GM19351 (cell line): ENCODE data around the gene OR2L8.

Source experiments
- ATAC-seq: cut with Tn5 transposase; IDR thresholded peaks from one replicate; pipeline ENCODE4 v1.9.1; 2021; ENCODE audit warnings: mild to moderate bottlenecking, moderate library complexity; ENCODE audit not compliant: unreplicated experiment

OR2L8 gene, protein sequence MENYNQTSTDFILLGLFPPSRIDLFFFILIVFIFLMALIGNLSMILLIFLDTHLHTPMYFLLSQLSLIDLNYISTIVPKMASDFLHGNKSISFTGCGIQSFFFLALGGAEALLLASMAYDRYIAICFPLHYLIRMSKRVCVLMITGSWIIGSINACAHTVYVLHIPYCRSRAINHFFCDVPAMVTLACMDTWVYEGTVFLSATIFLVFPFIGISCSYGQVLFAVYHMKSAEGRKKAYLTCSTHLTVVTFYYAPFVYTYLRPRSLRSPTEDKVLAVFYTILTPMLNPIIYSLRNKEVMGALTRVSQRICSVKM

DNA sequence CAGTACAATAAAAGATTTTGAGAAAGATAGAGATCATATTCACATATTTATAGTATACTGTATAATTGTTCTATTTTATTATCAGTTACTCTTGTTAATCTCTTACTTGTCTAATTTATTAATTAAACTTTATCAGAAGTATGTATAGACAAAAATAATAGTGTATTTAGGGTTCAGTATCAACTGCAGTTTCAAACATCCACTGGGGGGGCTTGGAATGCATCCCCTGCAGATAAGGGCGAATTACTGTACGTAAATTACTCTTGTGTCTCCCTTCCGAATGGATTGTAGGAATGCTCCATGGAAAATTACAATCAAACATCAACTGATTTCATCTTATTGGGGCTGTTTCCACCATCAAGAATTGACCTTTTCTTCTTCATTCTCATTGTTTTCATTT, at the start of gene OR2L8:
Gene OR2L8, plus strand, starts transcription at position 301 of the 400 bp plus-strand sequence. Its CDS starts 0 bp downstream, at position 301.
- ATAC-seq: no peak

DNA sequence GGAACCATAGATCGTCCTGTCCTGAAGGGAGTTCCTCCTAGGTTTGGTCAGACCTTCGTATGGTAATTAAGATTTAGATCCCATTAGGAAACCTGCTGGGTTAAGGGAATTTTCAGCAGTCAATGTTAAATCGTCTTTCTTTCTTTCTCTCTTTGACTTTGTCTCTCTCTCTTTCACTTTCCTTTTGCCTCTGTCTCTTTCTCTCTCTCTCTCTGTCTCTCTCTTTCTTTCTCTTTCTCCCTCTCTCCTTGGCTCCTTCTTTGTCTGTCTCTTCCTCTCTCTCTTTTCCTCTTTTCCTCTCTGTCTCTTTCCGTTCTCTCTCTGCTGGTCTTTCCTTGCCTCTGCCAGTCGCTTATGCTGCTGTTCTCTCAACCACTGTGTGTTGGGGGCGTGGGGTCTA, 44.5 kb upstream of the OR2L8 start:
- no peak for ATAC-seq

DNA sequence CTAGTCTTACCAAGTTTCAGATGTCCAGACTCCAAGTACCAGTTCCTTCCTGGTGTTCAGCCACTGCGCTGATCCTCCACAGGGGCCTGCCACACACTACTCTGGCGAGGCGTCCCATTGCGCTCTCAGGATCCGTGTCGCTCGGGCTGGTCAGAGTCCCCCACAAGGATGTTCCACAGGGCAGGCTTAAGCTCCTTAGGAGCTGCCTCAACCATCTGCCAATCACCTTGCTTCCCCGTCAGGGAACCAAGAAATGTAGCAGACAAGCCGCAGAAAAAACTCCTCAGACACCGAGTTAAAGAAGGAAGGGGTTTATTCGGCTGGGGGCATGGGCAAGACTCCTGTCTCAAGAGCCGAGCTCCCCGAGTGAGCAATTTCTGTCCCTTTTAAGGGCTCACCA, 43.5 kb upstream of the OR2L8 start:
- ATAC-seq: no peak

DNA sequence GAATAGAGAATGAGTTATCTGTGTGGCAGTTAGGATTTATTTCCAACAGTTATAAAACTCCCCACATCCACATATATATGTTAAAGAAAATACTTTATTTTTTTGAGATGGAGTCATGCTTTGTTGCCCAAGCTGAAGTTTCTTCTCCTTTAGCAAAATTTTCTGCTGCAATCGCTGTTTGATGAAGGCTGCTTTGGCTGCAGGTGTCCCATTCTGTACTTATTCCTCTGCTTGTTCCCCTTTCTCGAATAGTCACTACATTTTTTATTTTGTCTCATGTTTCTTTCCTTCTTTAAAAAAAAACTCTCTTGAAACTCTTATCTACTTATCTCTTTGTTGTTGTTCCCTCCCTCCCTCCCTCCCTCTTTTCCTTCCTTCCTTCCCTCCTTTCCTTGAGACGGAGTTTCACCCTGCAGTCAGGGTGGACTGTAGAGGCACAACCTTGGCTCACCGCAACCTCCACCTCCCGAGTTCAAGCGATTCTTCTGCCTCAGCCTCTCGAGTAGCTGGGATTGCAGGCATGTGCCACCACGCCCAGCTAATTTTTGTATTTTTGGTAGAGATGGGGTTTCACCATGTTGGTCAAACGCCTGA, 42.7 kb upstream of the OR2L8 start:
- no peak for ATAC-seq

DNA sequence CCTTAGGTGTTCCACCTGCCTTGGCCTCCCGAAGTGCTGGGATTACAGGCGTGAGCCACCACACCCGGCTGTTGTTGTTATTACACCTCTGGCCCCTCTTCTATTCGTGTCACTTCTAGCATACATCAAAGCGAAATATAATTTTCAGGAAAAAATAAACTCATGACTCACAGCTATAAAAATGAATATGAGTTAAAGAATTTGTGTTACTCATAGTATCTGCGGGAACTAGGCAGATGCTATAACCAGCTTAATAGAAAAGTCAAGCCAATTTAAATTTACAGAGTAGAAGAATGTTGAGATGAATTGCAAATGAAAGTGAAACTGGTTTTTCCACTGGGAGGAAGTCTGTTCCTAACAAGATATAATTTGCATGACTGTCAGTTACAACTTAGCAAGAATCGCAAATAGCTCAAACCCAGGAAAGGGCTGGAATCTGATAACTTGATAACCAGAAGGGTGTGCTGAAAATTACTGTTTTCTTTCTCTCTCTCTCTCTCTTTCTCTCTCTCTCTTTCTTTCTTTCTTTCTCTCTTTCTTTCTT, 42.1 kb upstream of the OR2L8 start:
- ATAC-seq: no peak

DNA sequence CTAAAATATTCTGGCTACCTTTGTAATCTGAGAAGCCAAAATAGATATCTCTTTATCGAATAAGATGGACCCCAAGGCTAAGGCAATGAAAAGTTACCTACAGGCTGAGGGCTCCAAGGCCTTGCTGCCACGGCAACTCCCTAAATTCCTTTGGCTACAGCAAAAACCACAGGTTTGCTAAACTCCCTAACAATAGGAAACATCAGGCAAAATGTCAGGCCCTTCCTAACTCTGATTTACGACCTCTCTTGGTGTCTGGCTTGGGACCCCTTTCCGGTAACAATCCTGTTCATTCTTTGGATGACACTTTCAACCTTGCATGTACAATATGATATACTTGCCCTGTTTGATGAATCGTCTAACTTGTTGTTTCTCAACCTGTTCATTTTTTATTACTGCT, 39.9 kb upstream of the OR2L8 start:
- ATAC-seq: no peak

DNA sequence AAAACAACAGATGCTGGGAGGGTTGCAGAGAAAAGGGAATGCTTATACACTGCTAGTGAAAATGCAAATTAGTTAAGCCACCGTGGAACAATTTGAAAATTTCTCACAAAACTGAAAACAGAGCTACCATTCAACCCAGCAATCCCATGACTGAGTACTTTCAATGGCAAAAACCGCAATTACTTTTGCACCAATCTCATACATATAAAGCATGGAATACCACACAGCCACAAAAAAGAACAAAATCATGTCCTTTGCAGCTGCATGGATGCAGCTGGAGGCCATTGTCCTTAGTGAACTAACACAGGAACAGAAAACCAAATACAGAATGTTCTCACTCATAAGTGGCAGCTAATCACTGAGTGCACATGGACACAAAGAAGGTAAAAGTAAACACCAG, 34.9 kb upstream of the OR2L8 start:
- no peak for ATAC-seq

DNA sequence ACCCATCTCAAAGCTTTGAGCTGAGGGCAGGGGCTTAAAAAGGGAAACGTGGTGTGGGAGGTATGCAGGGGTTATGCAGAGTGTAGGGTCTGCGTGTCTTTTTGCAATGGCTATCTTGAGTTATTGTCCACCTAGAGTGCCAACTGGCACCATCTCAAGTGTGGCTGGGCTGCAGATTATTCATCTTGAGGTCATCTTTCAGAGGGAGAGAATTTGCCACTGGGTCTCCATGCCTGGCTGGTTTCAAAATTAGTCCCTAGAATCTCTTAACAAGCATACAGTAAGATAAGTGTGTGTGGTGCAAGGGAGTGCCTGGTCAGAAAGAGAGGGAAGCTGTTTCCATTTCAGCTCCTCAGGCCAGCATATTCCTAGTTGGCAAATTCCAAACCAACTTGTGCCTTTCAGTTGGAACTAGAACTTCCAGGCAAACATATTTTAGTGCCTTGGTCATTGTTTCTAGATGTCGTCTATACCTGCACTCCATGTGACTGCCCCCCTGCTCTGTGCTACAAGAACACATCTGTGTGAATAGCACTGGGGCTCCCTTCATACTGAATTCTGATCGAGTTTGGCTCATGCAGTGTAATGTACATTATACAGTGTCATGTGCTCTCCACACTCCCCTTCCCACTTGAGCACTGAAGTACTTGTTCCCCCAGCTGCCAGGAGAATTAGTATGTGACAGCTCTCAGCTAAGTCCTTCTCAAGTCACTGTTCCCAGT, 33.6 kb upstream of the OR2L8 start:
- no peak for ATAC-seq

DNA sequence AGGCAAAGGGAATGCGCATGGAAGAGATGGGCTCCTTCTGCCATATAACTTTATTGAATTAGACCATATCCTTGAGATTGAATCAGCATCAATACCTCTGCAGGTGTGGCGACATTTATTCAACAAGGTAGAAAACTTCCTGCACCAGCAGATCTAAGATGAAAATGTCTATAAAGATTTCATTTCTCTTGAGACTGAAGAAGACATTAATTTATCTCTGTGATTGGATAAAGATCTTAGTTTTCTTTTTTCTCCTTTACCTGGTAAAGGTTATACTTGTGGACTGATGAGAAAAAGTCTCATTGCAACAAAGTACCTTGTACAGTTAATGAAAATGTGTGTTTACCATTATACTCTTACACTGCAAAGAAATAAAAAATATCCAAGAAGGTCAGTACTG, 28.7 kb upstream of the OR2L8 start, which contains the start of gene OR2T8:
Gene OR2T8, plus strand, starts transcription at position 301 of the 400 bp plus-strand sequence. CDS start 766 bp downstream, outside the sequence.
- ATAC-seq: no peak

DNA sequence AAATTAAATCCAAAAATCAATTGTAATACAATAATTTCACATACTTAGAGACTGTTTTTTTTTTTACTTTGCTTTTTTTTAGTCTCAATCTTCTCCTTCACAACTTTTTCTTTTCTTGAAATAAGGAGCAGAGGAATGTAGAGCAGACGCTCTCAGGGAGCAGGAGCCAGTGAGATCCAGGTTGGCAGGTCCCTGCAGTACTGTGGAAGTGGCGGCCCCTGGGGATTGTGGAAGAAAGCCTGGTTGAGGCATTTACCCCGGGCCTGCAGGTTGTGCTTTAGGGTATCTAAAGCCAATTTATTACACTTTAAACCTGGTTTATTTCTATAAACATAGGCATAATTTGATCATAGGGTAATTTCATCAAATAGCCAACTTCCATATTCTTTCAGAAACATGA, 24.7 kb upstream of the OR2L8 start:
- no peak for ATAC-seq

DNA sequence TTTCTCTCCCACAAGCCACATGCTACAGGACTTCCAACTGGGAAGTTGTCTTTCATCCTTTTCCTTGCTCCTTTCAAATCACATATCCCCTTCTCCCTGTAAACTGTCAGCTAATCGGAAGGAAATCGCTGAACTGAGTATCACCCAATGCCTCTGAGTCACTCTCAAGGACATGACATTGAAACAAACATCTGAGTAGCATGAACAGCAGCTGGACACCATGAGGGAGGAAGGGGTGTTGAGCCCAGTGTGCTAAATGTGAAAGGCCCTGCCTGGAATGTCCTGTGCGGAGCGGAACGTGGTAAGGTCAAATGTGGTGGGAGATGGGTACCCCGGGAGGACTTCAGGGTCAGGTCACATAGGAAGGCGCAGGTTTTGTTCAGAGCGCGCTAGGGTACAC, 23.8 kb upstream of the OR2L8 start, which contains the start of gene OR2AJ1:
Gene OR2AJ1, plus strand, starts transcription at position 22 of the 400 bp plus-strand sequence. CDS start 8,880 bp downstream, outside the sequence.
- no peak for ATAC-seq

DNA sequence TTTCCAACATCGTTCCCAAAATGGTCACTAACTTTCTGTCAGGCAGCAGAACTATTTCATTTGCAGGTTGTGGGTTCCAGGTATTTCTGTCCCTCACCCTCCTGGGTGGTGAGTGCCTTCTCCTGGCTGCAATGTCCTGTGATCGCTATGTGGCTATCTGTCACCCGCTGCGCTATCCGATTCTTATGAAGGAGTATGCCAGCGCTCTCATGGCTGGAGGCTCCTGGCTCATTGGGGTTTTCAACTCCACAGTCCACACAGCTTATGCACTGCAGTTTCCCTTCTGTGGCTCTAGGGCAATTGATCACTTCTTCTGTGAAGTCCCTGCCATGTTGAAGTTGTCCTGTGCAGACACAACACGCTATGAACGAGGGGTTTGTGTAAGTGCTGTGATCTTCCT, 14.7 kb upstream of the OR2L8 start:
- ATAC-seq: no peak

DNA sequence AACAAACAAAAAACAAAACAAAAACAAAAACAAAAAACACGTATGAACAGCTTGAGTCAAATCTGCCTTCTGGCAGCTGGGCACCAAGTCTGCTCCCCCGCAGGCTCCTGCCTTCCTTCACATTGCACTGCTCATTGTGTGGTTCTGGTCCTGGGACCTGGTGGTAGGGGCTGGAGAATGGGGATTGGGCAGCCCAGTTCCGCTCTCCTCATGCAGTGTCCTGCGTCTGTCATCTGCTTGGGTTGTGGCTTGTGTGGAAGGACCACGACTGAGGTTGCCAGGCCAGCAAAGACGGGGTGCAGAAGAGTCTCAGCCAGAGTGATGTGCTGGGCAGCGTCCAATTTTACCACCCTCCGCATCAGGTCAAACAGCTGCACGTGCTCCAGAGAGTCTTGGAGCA, 12.9 kb upstream of the OR2L8 start:
- no peak for ATAC-seq

DNA sequence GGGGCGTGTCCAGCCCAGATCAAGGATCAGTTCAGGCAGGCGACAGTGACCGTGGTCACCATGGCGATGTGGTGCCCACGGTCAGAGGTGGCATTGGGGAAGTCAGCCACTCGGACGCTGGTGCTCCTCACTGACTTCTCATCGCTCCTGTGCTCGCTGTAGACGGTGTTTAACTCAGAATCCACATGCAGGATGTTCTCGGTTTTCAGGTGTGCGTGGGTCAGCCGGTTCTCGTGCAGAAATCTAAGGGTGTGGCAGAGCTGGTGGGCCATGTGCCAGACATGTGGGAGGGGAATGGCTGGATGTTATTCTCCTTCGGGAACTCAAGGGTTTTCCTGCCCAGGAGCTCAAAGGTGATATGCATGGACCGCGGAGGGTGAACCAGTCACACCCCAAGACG, 12.2 kb upstream of the OR2L8 start:
- ATAC-seq: no peak

DNA sequence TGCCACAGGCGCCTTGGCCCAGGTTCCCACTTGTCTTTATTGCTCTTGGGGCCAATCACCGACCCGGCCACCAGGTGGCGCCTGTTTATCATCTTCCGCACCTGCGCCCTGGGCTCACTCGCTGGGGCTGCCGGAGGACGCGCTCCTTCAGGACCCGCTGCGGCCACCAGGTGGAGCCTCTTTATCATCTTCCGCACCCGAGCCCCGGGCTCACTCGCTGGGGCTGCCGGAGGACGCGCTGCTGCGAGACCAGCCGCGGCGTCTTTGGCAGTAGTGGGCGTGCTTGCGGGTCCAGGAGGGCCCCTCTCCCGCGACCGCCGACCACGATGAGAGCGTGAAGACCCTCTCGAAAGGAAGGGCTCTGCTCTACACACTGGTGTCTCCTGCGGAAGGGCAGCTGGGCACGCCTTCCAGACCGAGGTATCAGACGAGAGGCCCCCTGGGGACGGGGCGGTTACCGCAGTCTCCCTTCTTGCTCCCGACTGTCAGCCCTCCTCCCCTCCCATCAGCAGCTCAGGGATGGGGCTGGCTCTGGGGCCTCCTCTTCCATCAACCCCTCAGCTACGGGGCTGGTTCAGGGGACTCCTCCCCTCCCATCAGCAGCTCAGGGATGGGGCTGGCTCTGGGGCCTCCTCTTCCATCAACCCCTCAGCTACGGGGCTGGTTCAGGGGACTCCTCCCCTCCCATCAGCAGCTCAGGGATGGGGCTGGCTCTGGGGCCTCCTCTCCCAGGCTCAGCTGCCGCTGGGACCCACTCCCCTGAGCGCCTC, 11.5 kb upstream of the OR2L8 start:
- peak; percentile 99 for ATAC-seq

DNA sequence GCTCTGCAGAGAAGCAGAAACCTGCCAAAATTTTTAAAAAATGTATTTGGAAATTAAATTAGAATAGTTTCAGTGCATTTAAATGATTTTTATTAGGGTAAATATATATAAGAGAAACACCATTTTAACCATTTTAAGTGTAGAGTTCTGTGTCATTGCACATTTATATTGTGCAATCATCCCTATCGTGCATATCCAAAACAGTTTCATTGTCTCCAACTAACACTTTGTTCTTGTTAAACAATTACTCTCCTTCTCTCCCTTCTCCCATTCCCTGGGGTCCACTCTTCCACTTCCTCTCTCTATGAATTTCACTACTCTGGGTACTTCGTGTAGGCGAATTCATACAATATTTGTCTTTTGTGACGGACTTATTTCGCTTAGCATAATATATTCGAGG, 6.0 kb upstream of the OR2L8 start:
- no peak for ATAC-seq

DNA sequence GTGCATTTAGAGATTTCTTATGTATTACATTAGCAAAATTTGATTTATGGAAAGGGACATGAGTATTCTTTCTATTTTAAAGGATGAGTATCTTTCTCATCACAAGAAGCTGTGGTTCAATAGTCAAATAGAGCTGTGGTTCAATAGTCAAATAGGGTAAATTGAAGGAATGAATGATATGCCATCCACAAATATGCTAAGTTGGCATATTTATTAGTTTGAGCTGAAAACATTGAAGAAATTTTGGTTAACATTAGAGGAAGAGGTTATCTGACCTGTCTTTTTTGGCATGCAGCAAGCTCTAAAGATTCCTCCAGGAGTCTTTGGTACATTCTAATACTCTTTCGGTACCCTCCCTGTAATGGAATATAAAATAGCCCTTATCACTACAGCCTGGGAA, 4.8 kb downstream of the OR2L8 start:
- no peak for ATAC-seq

DNA sequence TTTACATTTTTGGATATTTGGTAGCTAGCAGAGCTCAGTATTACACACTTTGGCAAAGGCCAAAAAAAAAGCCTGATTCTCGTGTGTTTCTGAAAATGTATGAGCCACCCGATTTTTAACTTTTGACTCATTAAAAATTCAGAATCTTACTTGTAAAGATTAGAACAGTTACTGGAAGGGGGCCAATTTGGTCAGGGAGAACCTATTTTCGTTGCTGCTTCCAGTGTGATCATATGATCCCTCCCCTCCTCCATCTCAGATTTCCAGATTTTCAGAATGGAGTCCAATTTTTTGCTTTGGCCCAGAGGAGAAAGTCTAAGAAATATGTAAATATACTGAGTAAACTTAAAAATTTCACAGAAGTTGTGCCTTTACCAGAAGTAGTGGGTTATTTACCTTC, 13.1 kb downstream of the OR2L8 start:
- ATAC-seq: no peak

DNA sequence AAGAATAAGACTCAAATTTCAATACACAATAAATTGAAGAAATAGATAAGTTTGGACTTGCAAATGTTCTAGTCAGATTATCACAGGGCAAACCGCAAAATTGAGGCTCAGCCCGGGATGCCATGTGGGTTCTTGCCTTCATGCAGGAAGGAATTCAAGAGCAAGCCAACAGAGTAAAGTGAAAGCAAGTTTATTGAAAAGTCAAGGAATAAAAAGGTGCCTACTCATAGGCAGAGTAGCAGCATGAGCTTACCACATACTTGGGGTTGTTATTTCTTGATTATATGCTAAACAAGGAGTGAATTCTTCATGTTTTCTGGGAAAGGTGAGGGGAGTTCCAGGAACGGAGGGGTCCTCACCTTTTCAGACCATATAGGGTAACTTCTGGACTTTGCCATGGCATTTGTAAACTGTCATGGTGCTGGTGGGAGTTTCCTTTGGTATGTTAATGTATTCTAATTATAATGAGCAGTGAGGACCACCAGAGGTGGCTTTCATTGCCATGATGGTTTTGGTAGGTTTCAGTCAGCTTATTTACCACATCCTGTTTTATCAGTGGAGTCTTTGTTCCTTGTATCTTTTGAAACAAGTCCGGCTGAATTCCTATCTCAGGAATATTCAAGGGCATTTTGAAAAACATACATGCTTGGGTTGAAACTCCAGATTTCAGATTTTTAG, 14.4 kb downstream of the OR2L8 start:
- ATAC-seq: no peak

DNA sequence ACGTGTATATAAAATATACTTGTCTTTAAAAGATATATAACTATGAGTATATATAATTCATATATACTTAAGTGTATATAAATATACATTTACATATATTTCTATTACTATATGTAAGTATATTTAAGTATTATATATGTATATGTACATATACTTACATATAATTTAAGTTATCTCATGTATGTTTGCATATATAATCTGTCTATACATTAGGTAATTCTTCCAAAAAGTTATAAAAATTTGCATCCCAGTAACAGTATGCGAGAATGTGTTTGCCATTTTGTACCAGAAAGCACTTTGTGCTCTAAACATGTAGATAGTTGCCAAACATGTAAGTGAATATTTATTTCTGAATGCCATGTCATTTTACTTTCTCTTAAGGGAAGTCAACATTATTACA, 16.3 kb downstream of the OR2L8 start, which contains the start of gene OR2AK2:
Gene OR2AK2, plus strand, starts transcription at position 301 of the 400 bp plus-strand sequence. CDS start 144 bp downstream, outside the sequence.
- ATAC-seq: no peak
